ENCODE data around the gene CABLES2.

DNA sequence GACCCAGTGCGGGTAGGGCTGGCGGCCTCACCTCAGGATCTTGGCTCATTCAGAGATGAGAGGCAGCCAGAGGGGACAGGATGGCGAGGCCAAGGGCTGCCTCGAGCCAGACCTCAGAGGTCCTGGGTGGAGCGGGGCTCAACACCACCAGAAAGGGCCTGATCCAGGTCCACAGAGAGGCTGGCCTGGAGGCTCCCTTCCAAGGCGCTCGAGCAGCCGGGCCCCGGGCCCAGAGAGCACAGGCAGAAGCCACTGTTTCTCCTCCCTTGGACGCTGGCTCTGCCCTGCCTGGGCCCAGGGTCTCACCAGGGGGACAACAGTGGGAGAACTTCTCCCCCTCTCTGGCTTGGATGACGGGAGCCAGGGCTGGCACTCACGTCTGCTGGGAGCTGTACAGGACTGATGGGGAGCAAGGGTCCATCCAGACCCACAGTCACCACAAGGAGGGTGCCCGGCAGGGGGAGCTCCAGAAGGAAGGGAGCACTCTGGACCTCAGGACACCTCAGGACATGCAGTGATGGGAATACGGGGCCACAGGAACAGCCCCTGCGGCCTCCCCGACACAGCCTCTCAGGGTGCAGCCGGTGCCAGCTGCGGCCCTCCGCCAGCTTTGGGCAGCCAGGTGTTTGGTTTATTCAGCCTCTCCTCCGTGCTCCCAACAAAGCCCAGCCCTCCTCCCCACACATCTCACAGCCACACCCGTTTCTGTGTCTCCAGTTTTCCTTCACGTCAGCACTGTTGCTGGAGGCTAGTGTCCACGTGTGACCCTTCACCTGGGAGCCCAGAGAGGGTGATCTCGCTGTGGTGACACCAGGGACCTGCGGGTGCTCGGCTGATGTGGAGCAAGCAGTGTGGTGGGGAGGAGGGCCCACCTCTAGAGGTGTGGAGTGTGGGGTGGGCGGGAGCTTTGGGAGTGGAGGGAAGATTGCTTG lies 11.5 kb downstream of the CABLES2 start:
- TF ChIP-seq, protein P1, sequence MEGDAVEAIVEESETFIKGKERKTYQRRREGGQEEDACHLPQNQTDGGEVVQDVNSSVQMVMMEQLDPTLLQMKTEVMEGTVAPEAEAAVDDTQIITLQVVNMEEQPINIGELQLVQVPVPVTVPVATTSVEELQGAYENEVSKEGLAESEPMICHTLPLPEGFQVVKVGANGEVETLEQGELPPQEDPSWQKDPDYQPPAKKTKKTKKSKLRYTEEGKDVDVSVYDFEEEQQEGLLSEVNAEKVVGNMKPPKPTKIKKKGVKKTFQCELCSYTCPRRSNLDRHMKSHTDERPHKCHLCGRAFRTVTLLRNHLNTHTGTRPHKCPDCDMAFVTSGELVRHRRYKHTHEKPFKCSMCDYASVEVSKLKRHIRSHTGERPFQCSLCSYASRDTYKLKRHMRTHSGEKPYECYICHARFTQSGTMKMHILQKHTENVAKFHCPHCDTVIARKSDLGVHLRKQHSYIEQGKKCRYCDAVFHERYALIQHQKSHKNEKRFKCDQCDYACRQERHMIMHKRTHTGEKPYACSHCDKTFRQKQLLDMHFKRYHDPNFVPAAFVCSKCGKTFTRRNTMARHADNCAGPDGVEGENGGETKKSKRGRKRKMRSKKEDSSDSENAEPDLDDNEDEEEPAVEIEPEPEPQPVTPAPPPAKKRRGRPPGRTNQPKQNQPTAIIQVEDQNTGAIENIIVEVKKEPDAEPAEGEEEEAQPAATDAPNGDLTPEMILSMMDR (IDR thresholded peaks at IDR 0.05), result no peak
- TF ChIP-seq POLR2A (IDR thresholded peaks at IDR 0.05), result no peak

All from testis (tissue), 2 donors.